Measurements from ENCODE around the gene GPD2.

The GPD2 gene

DNA sequence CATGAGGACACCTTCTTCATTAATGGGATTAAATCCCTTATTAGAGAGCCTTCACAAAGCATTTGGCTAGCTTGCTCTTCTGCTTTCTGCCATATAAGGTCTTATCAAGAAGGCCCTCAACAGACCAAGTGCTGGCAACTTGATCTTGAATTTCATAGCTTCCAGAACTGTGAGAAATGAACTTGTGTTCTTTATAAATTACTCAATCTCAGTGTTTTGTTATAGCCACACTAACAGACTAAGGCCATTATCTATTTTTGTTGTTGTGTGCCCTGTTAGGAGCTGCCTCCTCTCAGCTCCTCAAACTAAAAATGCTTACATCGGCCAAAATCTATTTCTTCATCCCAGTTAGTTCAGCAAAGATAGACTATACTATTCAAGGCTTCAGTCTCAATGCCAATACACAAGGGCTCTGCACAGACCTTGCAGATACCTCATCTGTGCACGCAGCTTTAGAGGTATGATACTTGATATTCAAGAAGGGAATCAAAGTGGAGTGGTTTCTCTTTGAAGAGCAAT lies 182.9 kb downstream of the GPD2 start:
- no peaks in the 10 kb centered on the region for H3K4me1 ChIP-seq (ENCODE audit: insufficient read depth, low read length, poor library complexity, severe bottlenecking)
- H3K36me3 ChIP-seq (ENCODE audit: insufficient read depth, low read length), result no peaks in the 10 kb centered on the region
- TF ChIP-seq EZH2phosphoT487 (IDR thresholded peaks at IDR 0.05; ENCODE audit: borderline replicate concordance) (no peak), CTCF (conservative IDR thresholded peaks at IDR 0.05; ENCODE audit: low read length) (no peak)
- H3K9me3 ChIP-seq (ENCODE audit: insufficient read depth, low read depth, low read length), result no peaks in the 10 kb centered on the region
- no peak overlapping the region for H3K4me2 ChIP-seq (ENCODE audit: low read depth, low read length, poor library complexity, severe bottlenecking)
- H4K20me1 ChIP-seq (ENCODE audit: insufficient read depth, low read length, poor library complexity, severe bottlenecking), result no peaks in the 10 kb centered on the region
- no peak overlapping the region for H3K9ac ChIP-seq (ENCODE audit: low read depth, low read length, poor library complexity, severe bottlenecking)
- H3K79me2 ChIP-seq (ENCODE audit: insufficient read depth, low read length), result no peaks in the 10 kb centered on the region
- H2AFZ ChIP-seq (ENCODE audit: low read length), result no peak overlapping the region
- no peak overlapping the region for H3K4me3 ChIP-seq (ENCODE audit: low read length, poor library complexity, severe bottlenecking)
- no peaks in the 10 kb centered on the region for H3K9me2 ChIP-seq (replicated peaks; ENCODE audit: low read depth, low read length)
- no peaks in the 10 kb centered on the region for H3F3A ChIP-seq (ENCODE audit: low read depth)
- no peaks in the 10 kb centered on the region for H3K27me3 ChIP-seq (ENCODE audit: insufficient read depth, low read length, poor library complexity, severe bottlenecking)

GRCh38 chr2:156622491-156622890 lies 186.3 kb downstream of the GPD2 start:
- no peaks in the 10 kb centered on the region for H3K9me2 ChIP-seq (replicated peaks; ENCODE audit: low read depth, low read length)
- H3K4me1 ChIP-seq (ENCODE audit: insufficient read depth, low read length, poor library complexity, severe bottlenecking), result no peaks in the 10 kb centered on the region
- H4K20me1 ChIP-seq (ENCODE audit: insufficient read depth, low read length, poor library complexity, severe bottlenecking), result no peaks in the 10 kb centered on the region
- H3K27me3 ChIP-seq (ENCODE audit: insufficient read depth, low read length, poor library complexity, severe bottlenecking), result no peaks in the 10 kb centered on the region
- no peak for TF ChIP-seq EZH2phosphoT487 (IDR thresholded peaks at IDR 0.05; ENCODE audit: borderline replicate concordance)
- no peak for TF ChIP-seq CTCF (conservative IDR thresholded peaks at IDR 0.05; ENCODE audit: low read length)
- H3K36me3 ChIP-seq (ENCODE audit: insufficient read depth, low read length), result no peaks in the 10 kb centered on the region
- no peaks in the 10 kb centered on the region for H3K9me3 ChIP-seq (ENCODE audit: insufficient read depth, low read depth, low read length)
- H3K4me3 ChIP-seq (ENCODE audit: low read length, poor library complexity, severe bottlenecking), result no peak overlapping the region
- no peak overlapping the region for H2AFZ ChIP-seq (ENCODE audit: low read length)
- H3K9ac ChIP-seq (ENCODE audit: low read depth, low read length, poor library complexity, severe bottlenecking), result no peak overlapping the region
- no peak overlapping the region for H3K4me2 ChIP-seq (ENCODE audit: low read depth, low read length, poor library complexity, severe bottlenecking)
- H3K79me2 ChIP-seq (ENCODE audit: insufficient read depth, low read length), result no peaks in the 10 kb centered on the region
- H3F3A ChIP-seq (ENCODE audit: low read depth), result no peaks in the 10 kb centered on the region

GRCh38 chr2:156625360-156626170 lies 189.4 kb downstream of the GPD2 start:
- Histone ChIP-seq H4K20me1 (ENCODE audit: insufficient read depth, low read length, poor library complexity, severe bottlenecking) (no peaks in the 10 kb centered on the region), H3K4me2 (ENCODE audit: low read depth, low read length, poor library complexity, severe bottlenecking) (no peak overlapping the region), H3K79me2 (ENCODE audit: insufficient read depth, low read length) (no peaks in the 10 kb centered on the region), H3F3A (ENCODE audit: low read depth) (no peaks in the 10 kb centered on the region), H2AFZ (ENCODE audit: low read length) (no peak overlapping the region), H3K27me3 (ENCODE audit: insufficient read depth, low read length, poor library complexity, severe bottlenecking) (no peaks in the 10 kb centered on the region), H3K4me3 (ENCODE audit: low read length, poor library complexity, severe bottlenecking) (no peak overlapping the region), H3K4me1 (ENCODE audit: insufficient read depth, low read length, poor library complexity, severe bottlenecking) (no peaks in the 10 kb centered on the region), H3K9me2 (replicated peaks; ENCODE audit: low read depth, low read length) (no peaks in the 10 kb centered on the region), H3K36me3 (ENCODE audit: insufficient read depth, low read length) (no peaks in the 10 kb centered on the region), H3K9me3 (ENCODE audit: insufficient read depth, low read depth, low read length) (no peaks in the 10 kb centered on the region), H3K9ac (ENCODE audit: low read depth, low read length, poor library complexity, severe bottlenecking) (no peak overlapping the region)
- TF ChIP-seq CTCF (conservative IDR thresholded peaks at IDR 0.05; ENCODE audit: low read length) (no peak), EZH2phosphoT487 (IDR thresholded peaks at IDR 0.05; ENCODE audit: borderline replicate concordance) (no peak)
